Liver (tissue), 3 donors: ENCODE data around the gene ZFP36L2.

Source experiments
- ATF3 ChIP-seq: IDR thresholded peaks from 2 replicates; pipeline ENCODE4 v1.6.1; 2016; ENCODE audit warnings: antibody characterized with exemption
- CTCF ChIP-seq: fragments of 150-350 bp; IDR thresholded peaks from 2 replicates; pipeline ENCODE4 v1.5.1; 2017; ENCODE audit warnings: improper control_type of control experiment, low read depth, low read length; ENCODE audit not compliant: missing input control
- EGR1 ChIP-seq, 2 donors: IDR thresholded peaks; 2 replicates each; pipeline ENCODE4 v1.6.1; 2016 to 2018; ENCODE audit warnings: antibody characterized with exemption in 2 of 2, low read depth in 2 of 2
- FOXA1 ChIP-seq: IDR thresholded peaks from 2 replicates; pipeline ENCODE4 v1.6.1; 2016; ENCODE audit warnings: antibody characterized with exemption
- GABPA ChIP-seq, 2 donors: IDR thresholded peaks in 1 of 2; conservative IDR thresholded peaks in 1 of 2; 2 replicates each; pipeline ENCODE4 v1.6.1; 2016; ENCODE audit warnings: antibody characterized with exemption in 2 of 2, mild to moderate bottlenecking in 1 of 2, moderate library complexity in 1 of 2
- JUND ChIP-seq, 2 donors: IDR thresholded peaks; 2 replicates each; pipeline ENCODE4 v1.6.1; 2016; ENCODE audit warnings: antibody characterized with exemption in 2 of 2
- RAD21 ChIP-seq, 2 donors: IDR thresholded peaks; 2 replicates each; pipeline ENCODE4 v1.6.1; 2016; ENCODE audit warnings: antibody characterized with exemption in 2 of 2, mild to moderate bottlenecking in 2 of 2
- SP1 ChIP-seq: IDR thresholded peaks from 2 replicates; pipeline ENCODE4 v1.6.1; 2018; ENCODE audit warnings: antibody characterized with exemption, mild to moderate bottlenecking
- TAF1 ChIP-seq: conservative IDR thresholded peaks from 2 replicates; pipeline ENCODE4 v1.6.1; 2016; ENCODE audit warnings: antibody characterized with exemption, mild to moderate bottlenecking
- YY1 ChIP-seq: IDR thresholded peaks from 2 replicates; pipeline ENCODE4 v1.6.1; 2016; ENCODE audit warnings: antibody characterized with exemption, mild to moderate bottlenecking
- TF ChIP-seq, protein P1 (sequence below): IDR thresholded peaks from 2 replicates; pipeline ENCODE4 v1.6.1; 2016; ENCODE audit warnings: antibody characterized with exemption, mild to moderate bottlenecking
- TF ChIP-seq, protein P2 (sequence below): IDR thresholded peaks from 2 replicates; pipeline ENCODE4 v1.6.1; 2016; ENCODE audit warnings: antibody characterized with exemption
- donor health status: healthy.
- donor health status: healthy.

DNA sequence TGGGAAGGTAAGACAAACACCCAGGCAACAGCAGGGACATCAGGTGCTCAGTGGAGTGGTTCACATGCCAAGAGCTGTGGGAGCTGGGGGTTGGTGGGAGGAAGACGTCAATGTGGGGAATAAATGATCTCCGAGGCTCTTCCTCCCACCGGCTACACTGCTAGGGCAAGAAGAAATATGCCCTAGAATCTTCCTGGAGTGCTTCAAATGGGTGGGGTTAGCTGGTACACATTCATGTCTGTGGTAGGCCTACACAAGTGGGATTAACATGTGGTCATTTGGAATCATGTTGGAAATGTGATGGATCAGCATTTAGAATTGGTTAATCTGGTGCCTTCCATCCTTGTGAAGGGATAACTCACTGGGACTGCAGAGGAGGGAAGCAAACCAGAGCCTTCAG, 12.4 kb upstream of the ZFP36L2 start:
- TF ChIP-seq CTCF: no peak
- TF ChIP-seq EGR1 (IDR thresholded peaks at IDR 0.05; ENCODE audit: low read depth in 2 of 2): no peak
- TF ChIP-seq, protein P1, sequence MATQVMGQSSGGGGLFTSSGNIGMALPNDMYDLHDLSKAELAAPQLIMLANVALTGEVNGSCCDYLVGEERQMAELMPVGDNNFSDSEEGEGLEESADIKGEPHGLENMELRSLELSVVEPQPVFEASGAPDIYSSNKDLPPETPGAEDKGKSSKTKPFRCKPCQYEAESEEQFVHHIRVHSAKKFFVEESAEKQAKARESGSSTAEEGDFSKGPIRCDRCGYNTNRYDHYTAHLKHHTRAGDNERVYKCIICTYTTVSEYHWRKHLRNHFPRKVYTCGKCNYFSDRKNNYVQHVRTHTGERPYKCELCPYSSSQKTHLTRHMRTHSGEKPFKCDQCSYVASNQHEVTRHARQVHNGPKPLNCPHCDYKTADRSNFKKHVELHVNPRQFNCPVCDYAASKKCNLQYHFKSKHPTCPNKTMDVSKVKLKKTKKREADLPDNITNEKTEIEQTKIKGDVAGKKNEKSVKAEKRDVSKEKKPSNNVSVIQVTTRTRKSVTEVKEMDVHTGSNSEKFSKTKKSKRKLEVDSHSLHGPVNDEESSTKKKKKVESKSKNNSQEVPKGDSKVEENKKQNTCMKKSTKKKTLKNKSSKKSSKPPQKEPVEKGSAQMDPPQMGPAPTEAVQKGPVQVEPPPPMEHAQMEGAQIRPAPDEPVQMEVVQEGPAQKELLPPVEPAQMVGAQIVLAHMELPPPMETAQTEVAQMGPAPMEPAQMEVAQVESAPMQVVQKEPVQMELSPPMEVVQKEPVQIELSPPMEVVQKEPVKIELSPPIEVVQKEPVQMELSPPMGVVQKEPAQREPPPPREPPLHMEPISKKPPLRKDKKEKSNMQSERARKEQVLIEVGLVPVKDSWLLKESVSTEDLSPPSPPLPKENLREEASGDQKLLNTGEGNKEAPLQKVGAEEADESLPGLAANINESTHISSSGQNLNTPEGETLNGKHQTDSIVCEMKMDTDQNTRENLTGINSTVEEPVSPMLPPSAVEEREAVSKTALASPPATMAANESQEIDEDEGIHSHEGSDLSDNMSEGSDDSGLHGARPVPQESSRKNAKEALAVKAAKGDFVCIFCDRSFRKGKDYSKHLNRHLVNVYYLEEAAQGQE: no peak
- TF ChIP-seq TAF1: no peak
- no peak for TF ChIP-seq SP1
- no peak for TF ChIP-seq FOXA1
- no peak for TF ChIP-seq JUND (IDR thresholded peaks at IDR 0.05)
- TF ChIP-seq YY1: no peak
- no peak for TF ChIP-seq RAD21 (IDR thresholded peaks at IDR 0.05)
- TF ChIP-seq, protein P2, sequence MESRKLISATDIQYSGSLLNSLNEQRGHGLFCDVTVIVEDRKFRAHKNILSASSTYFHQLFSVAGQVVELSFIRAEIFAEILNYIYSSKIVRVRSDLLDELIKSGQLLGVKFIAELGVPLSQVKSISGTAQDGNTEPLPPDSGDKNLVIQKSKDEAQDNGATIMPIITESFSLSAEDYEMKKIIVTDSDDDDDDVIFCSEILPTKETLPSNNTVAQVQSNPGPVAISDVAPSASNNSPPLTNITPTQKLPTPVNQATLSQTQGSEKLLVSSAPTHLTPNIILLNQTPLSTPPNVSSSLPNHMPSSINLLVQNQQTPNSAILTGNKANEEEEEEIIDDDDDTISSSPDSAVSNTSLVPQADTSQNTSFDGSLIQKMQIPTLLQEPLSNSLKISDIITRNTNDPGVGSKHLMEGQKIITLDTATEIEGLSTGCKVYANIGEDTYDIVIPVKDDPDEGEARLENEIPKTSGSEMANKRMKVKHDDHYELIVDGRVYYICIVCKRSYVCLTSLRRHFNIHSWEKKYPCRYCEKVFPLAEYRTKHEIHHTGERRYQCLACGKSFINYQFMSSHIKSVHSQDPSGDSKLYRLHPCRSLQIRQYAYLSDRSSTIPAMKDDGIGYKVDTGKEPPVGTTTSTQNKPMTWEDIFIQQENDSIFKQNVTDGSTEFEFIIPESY: no peak
- no peak for TF ChIP-seq ATF3
- TF ChIP-seq GABPA (IDR thresholded peaks at IDR 0.05 in 1 of 2, conservative IDR thresholded peaks at IDR 0.05 in 1 of 2): no peak
